HCT116 (cell line): Measurements from ENCODE around the gene C14orf180. TPM values are rescaled to one million over a fixed set of nuclear protein-coding genes. Genes with fewer than 3 reads are reported as not detected.

Experiments used
- ATAC-seq: fragments of 200-7000 bp; cut with Tn5 transposase; 2 replicates; pipeline ENCODE4 v1.9.1; 2020; ENCODE audit warnings: mild to moderate bottlenecking, moderate library complexity
- BruUV-seq: library from RNA; stranded (reverse); fragments of 400-500 nt; replicated peaks from 2 replicates; lab custom pipeline; 2021; lab: Mats Ljungman, UMichigan
- CTCF ChIA-PET: fragments of 300-600 bp; sonication (Branson Sonifier 250); formaldehyde crosslinking; loops from one replicate; lab custom pipeline; 2021; ENCODE audit warnings: antibody characterized with exemption; lab: Charles Lee
- POLR2A ChIA-PET: fragments of 300-600, 350-600 bp; sonication (Branson Sonifier 250); formaldehyde crosslinking; loops from one replicate; lab custom pipeline; 2021; ENCODE audit warnings: antibody characterized with exemption; lab: Charles Lee
- RAD21 ChIA-PET, 2 experiments: fragments of 300-600 bp; sonication (Branson Sonifier 250); formaldehyde crosslinking; loops; one replicate each; lab custom pipeline; 2023; ENCODE audit warnings: low total read pairs in 2 of 2; ENCODE audit not compliant: uncharacterized antibody in 2 of 2, unreplicated experiment in 2 of 2, low non-redundant PET in 1 of 2; lab: Charles Lee
- DNase-seq: peaks from one replicate; pipeline ENCODE4 v3.0.0-alpha.2; 2010; ENCODE audit warnings: low read depth, low spot score
- H2AFZ ChIP-seq: fragments of 200-600 bp; shearing (Covaris generic), sonication (generic); 2 replicates; pipeline ENCODE4 v1.6.1; 2017; ENCODE audit warnings: low read depth, mixed run types, mixed read lengths, antibody characterized with exemption, low read length; ENCODE audit not compliant: poor library complexity, severe bottlenecking
- H3K27ac ChIP-seq: 2 replicates; pipeline ENCODE4 v1.5.1; 2012; ENCODE audit warnings: low read depth, low read length
- H3K27me3 ChIP-seq: fragments of 200-600 bp; sonication (generic); 2 replicates; pipeline ENCODE4 v1.6.1; 2016; ENCODE audit warnings: mixed run types, low read length, mixed read lengths; ENCODE audit not compliant: insufficient read depth
- H3K36me3 ChIP-seq, 2 experiments: fragments of 200-500 bp in 1 of 2; fragments of 200-600 bp in 1 of 2; sonication (Bioruptor generic) in 1 of 2; sonication (generic) in 1 of 2; 2 replicates each; pipeline versions ENCODE4 v1.5.1 to v1.6.1; 2014 to 2016; ENCODE audit warnings: low read length in 2 of 2, inconsistent platforms in 1 of 2, mixed read lengths in 1 of 2, mixed run types in 1 of 2; ENCODE audit not compliant: insufficient read depth in 2 of 2, control insufficient read depth in 1 of 2
- H3K4me1 ChIP-seq, 2 experiments: fragments of 200-600 bp in 1 of 2; sonication (generic) in 1 of 2; 2 replicates each; pipeline versions ENCODE4 v1.5.1 to v1.6.1; 2012 to 2017; ENCODE audit warnings: low read length in 2 of 2, inconsistent platforms in 1 of 2, mild to moderate bottlenecking in 1 of 2, mixed read lengths in 1 of 2, mixed run types in 1 of 2, moderate library complexity in 1 of 2; ENCODE audit not compliant: insufficient read depth in 2 of 2, control insufficient read depth in 1 of 2
- H3K4me2 ChIP-seq: fragments of 200-600 bp; sonication (generic); 2 replicates; pipeline ENCODE4 v1.6.1; 2017; ENCODE audit warnings: mixed run types, low read length, mixed read lengths
- H3K4me3 ChIP-seq, 2 experiments: fragments of 200-600 bp in 1 of 2; sonication (generic) in 1 of 2; replicated peaks in 1 of 2; 2 replicates each; pipeline ENCODE4 v1.5.1; 2011 to 2016; ENCODE audit warnings: low read length in 2 of 2, control low read depth in 1 of 2, low read depth in 1 of 2, mild to moderate bottlenecking in 1 of 2, mixed read lengths in 1 of 2, mixed run types in 1 of 2
- H3K79me2 ChIP-seq: fragments of 200-600 bp; sonication (generic); 2 replicates; pipeline ENCODE4 v1.6.1; 2017; ENCODE audit warnings: mild to moderate bottlenecking, mixed run types, low read length, moderate library complexity, mixed read lengths; ENCODE audit not compliant: insufficient read depth
- H3K9ac ChIP-seq: fragments of 200-600 bp; sonication (generic); 2 replicates; pipeline ENCODE4 v1.6.1; 2016; ENCODE audit warnings: low read length, mixed read lengths
- H3K9me2 ChIP-seq: fragments of 200-600 bp; sonication (generic), shearing (Covaris generic); 2 replicates; pipeline ENCODE4 v1.6.1; 2017; ENCODE audit warnings: mixed run types, mild to moderate bottlenecking, moderate library complexity; ENCODE audit not compliant: insufficient read depth
- H3K9me3 ChIP-seq, 2 experiments: fragments of 200-500 bp in 1 of 2; fragments of 200-600 bp in 1 of 2; sonication (Bioruptor generic) in 1 of 2; sonication (generic) in 1 of 2; 2 replicates each; pipeline ENCODE4 v1.6.1; 2014 to 2017; ENCODE audit warnings: low read length in 2 of 2, mixed read lengths in 2 of 2, inconsistent platforms in 1 of 2, low read depth in 1 of 2, mild to moderate bottlenecking in 1 of 2, mixed run types in 1 of 2, moderate library complexity in 1 of 2; ENCODE audit not compliant: control insufficient read depth in 1 of 2, insufficient read depth in 1 of 2
- H4K20me1 ChIP-seq: fragments of 200-600 bp; sonication (generic), shearing (Covaris generic); 2 replicates; pipeline ENCODE4 v1.6.1; 2017; ENCODE audit warnings: mixed run types, mild to moderate bottlenecking, moderate library complexity; ENCODE audit not compliant: insufficient read depth
- ATF3 ChIP-seq: IDR thresholded peaks from 2 replicates; pipeline ENCODE4 v1.6.1; 2012
- CEBPB ChIP-seq: IDR thresholded peaks from 2 replicates; pipeline ENCODE4 v1.6.1; 2012; ENCODE audit warnings: low read depth
- CTCF ChIP-seq, 3 experiments: fragments of 200-600 bp in 1 of 3; sonication (generic) in 1 of 3; IDR thresholded peaks in 2 of 3; conservative IDR thresholded peaks in 1 of 3; 2 replicates each; pipeline ENCODE4 v1.5.1; 2012 to 2017; ENCODE audit warnings: low read depth in 2 of 3, low read length in 2 of 3, antibody characterized with exemption in 1 of 3, borderline replicate concordance in 1 of 3, control low read depth in 1 of 3, mild to moderate bottlenecking in 1 of 3, mixed read lengths in 1 of 3, mixed run types in 1 of 3, moderate library complexity in 1 of 3; ENCODE audit not compliant: insufficient read depth in 1 of 3
- EGR1 ChIP-seq: IDR thresholded peaks from 2 replicates; pipeline ENCODE4 v1.6.1; 2012; ENCODE audit warnings: low read depth
- ELF1 ChIP-seq: IDR thresholded peaks from 2 replicates; pipeline ENCODE4 v1.6.1; 2012; ENCODE audit warnings: low read depth, borderline replicate concordance
- EZH2 ChIP-seq: fragments of 200-600 bp; sonication (generic); IDR thresholded peaks from 2 replicates; pipeline ENCODE4 v1.6.1; 2017; ENCODE audit warnings: antibody characterized with exemption, mixed run types
- JUND ChIP-seq: IDR thresholded peaks from 2 replicates; pipeline ENCODE4 v1.6.1; 2012
- MAX ChIP-seq: IDR thresholded peaks from 2 replicates; pipeline ENCODE4 v1.6.1; 2012
- POLR2A ChIP-seq: IDR thresholded peaks from 2 replicates; pipeline ENCODE4 v1.7.0; 2011; ENCODE audit warnings: borderline replicate concordance; ENCODE audit not compliant: insufficient read depth, insufficient read length; ENCODE audit errors: extremely low read depth
- SIN3A ChIP-seq: IDR thresholded peaks from 2 replicates; pipeline ENCODE4 v1.6.1; 2012; ENCODE audit warnings: low read depth
- SP1 ChIP-seq: IDR thresholded peaks from 2 replicates; pipeline ENCODE4 v1.6.1; 2012; ENCODE audit warnings: low read depth
- SRF ChIP-seq: IDR thresholded peaks from 2 replicates; pipeline ENCODE4 v1.6.1; 2012; ENCODE audit warnings: low read depth
- TCF7L2 ChIP-seq: IDR thresholded peaks from 2 replicates; pipeline ENCODE4 v1.7.0; 2011; ENCODE audit warnings: borderline replicate concordance, inconsistent platforms; ENCODE audit not compliant: insufficient read depth, insufficient read length; ENCODE audit errors: extremely low read depth
- YY1 ChIP-seq: IDR thresholded peaks from 2 replicates; pipeline ENCODE4 v1.6.1; 2011; ENCODE audit warnings: low read length, low read depth, moderate library complexity, mild to moderate bottlenecking; ENCODE audit not compliant: insufficient replicate concordance; ENCODE audit errors: extremely low read depth
- ZBTB33 ChIP-seq: IDR thresholded peaks from 2 replicates; pipeline ENCODE4 v1.6.1; 2011; ENCODE audit warnings: mild to moderate bottlenecking, low read length, moderate library complexity; ENCODE audit not compliant: insufficient replicate concordance; ENCODE audit errors: extremely low read depth
- ZFX ChIP-seq: fragments of 450-650 bp; IDR thresholded peaks from 2 replicates; pipeline ENCODE4 v1.6.1; 2017
- ZNF274 ChIP-seq: fragments of 200-500 bp; sonication (Bioruptor generic); IDR thresholded peaks from 2 replicates; pipeline ENCODE4 v1.6.1; 2014; ENCODE audit warnings: mild to moderate bottlenecking, low read depth, low read length, inconsistent platforms
- intact Hi-C: fragments of 100-400 bp; cut with micrococcal nuclease; formaldehyde crosslinking; loops from 2 replicates; pipeline ENCODE4 v1.10.0; 2022
- total RNA-seq: library from RNA; stranded (reverse); gene quantifications from one replicate; pipeline ENCODE4 v1.2.1, GENCODE V29; 2021; ENCODE audit not compliant: unreplicated experiment

C14orf180 gene
- total RNA-seq, 1 experiment from 2014 or later: not detected

GRCh38 chr14:104564744-104565679 is 14.6 kb upstream of the C14orf180 start:
- H2AFZ ChIP-seq: no peak overlapping the region
- no peak overlapping the region for H3K9ac ChIP-seq
- no peak for TF ChIP-seq TCF7L2
- no peak for TF ChIP-seq YY1
- TF ChIP-seq MAX: no peak
- TF ChIP-seq ELF1: no peak
- no peak for TF ChIP-seq ATF3
- no peak for TF ChIP-seq SP1
- TF ChIP-seq ZFX: no peak
- TF ChIP-seq CTCF (IDR thresholded peaks at IDR 0.05 in 2 of 3, conservative IDR thresholded peaks at IDR 0.05 in 1 of 3; ENCODE audit: borderline replicate concordance in 1 of 3, insufficient read depth in 1 of 3, low read depth in 2 of 3, low read length in 2 of 3): no peak
- no peak for TF ChIP-seq EGR1
- TF ChIP-seq POLR2A: no peak
- no peak for TF ChIP-seq EZH2
- TF ChIP-seq ZNF274: no peak
- no peak for TF ChIP-seq JUND
- no peak for TF ChIP-seq SRF
- TF ChIP-seq CEBPB: no peak
- TF ChIP-seq SIN3A: no peak
- no peak for TF ChIP-seq ZBTB33
- H4K20me1 ChIP-seq: no peaks in the 10 kb centered on the region
- H3K4me1 ChIP-seq: peaks cover 0 to 9% of the 10 kb centered on the region in 2 experiments; a peak in 2 of 4 replicates
- no peaks in the 10 kb centered on the region for H3K9me3 ChIP-seq
- H3K79me2 ChIP-seq: no peaks in the 10 kb centered on the region
- H3K27ac ChIP-seq: no peak overlapping the region
- H3K36me3 ChIP-seq: no peaks in the 10 kb centered on the region
- no peaks in the 10 kb centered on the region for H3K9me2 ChIP-seq
- CTCF ChIA-PET: interaction anchor here (0.6 to 2.0 kb wide), 14 partner anchors 9 to 487 kb away, joined by 3 to 23 read pairs (median 4); no protein-coding TSS in a partner anchor
- no peaks in the 10 kb centered on the region for H3K27me3 ChIP-seq
- ATAC-seq: no peak
- DNase-seq: no peak
- H3K4me3 ChIP-seq: no peak overlapping the region
- no peak overlapping the region for H3K4me2 ChIP-seq
- BruUV-seq: no TSS peak
- POLR2A ChIA-PET: no interaction called here
- RAD21 ChIA-PET: interaction anchor here (0.6 to 1.3 kb wide), 7 partner anchors 41 to 487 kb away, joined by 3 to 7 read pairs (median 3); partner anchors contain the start of gene KIF26A (in 1 of the 2)
- intact Hi-C loops: loop anchor here (1.0 kb wide), 3 partner anchors 75 to 487 kb away; no protein-coding TSS in a partner anchor
